A549 (cell line): ENCODE results near the gene PHYKPL. TPM values are rescaled to one million over a fixed set of nuclear protein-coding genes. Genes with fewer than 3 reads are reported as not detected.
A peak's percentile ranks its signal among the peaks of the same experiment; 100 is the strongest.

Experiments
- ATAC-seq, 2 experiments: fragments of 200-7000 bp in 1 of 2; fragments of >200 bp in 1 of 2; cut with Nextera tagmentation in 1 of 2; cut with Tn5 transposase in 1 of 2; 3 replicates each; pipeline versions ENCODE4 v1.8.0 to v1.9.1; 2018 to 2020; ENCODE audit warnings: mild to moderate bottlenecking in 1 of 2, moderate library complexity in 1 of 2
- CTCF ChIA-PET: fragments of 300-600 bp; sonication (Branson Sonifier 250); formaldehyde crosslinking; extraction: SDS; loops from one replicate; lab custom pipeline; 2021; ENCODE audit warnings: antibody characterized with exemption, inconsistent platforms; lab: Yijun Ruan, JAX
- POLR2A ChIA-PET: fragments of 350-600 bp; formaldehyde crosslinking; extraction: SDS; loops from one replicate; lab custom pipeline; 2021; ENCODE audit warnings: antibody characterized with exemption, inconsistent platforms; lab: Yijun Ruan, JAX
- DNase-seq, 2 experiments: peaks; one replicate each; pipeline versions ENCODE4 v3.0.0 to v3.0.0-alpha.2; 2011 to 2016; ENCODE audit warnings: low read depth in 1 of 2, low spot score in 1 of 2
- FAIRE-seq: peaks from 2 replicates; lab custom pipeline; 2011; peaks lifted over from hg19 to GRCh38; lab: Jason Lieb, UNC
- H3K27ac ChIP-seq, 2 experiments: fragments of >200 bp; sonication (Bioruptor Twin); formaldehyde crosslinking; 3 replicates each; pipeline ENCODE4 v1.5.1; 2016 to 2017
- H3K4me1 ChIP-seq: fragments of >200 bp; sonication (Bioruptor Twin); formaldehyde crosslinking; 3 replicates; pipeline ENCODE4 v1.6.1; 2016
- H3K4me2 ChIP-seq: fragments of >200 bp; sonication (Bioruptor Twin); formaldehyde crosslinking; 3 replicates; pipeline ENCODE4 v1.6.1; 2016
- H3K4me3 ChIP-seq: fragments of >200 bp; sonication (Bioruptor Twin); formaldehyde crosslinking; 3 replicates; pipeline ENCODE4 v1.5.1; 2016
- H3K9me3 ChIP-seq: fragments of >200 bp; sonication (Bioruptor Twin); formaldehyde crosslinking; 3 replicates; pipeline ENCODE4 v1.6.1; 2016
- CBX2 ChIP-seq: fragments of 200-600 bp; sonication (generic); IDR thresholded peaks from 2 replicates; pipeline ENCODE4 v1.6.1; 2016; ENCODE audit warnings: low read depth, mild to moderate bottlenecking, borderline replicate concordance
- CBX8 ChIP-seq: fragments of 200-600 bp; sonication (generic); IDR thresholded peaks from 2 replicates; pipeline ENCODE4 v1.6.1; 2016
- EHF ChIP-seq: fragments of 250-450 bp; sonication (Bioruptor Pico); IDR thresholded peaks from 2 replicates; pipeline ENCODE4 v1.5.0; 2020; ENCODE audit warnings: mild to moderate bottlenecking
- EHMT2 ChIP-seq: fragments of 200-600 bp; sonication (generic); IDR thresholded peaks from 2 replicates; pipeline ENCODE4 v1.6.1; 2016; ENCODE audit warnings: antibody characterized with exemption, low read depth, mild to moderate bottlenecking, moderate library complexity
- EP300 ChIP-seq, 2 experiments: fragments of >200 bp; sonication (Bioruptor Twin); formaldehyde crosslinking; IDR thresholded peaks; 2 replicates in 1 of 2; 3 replicates in 1 of 2; pipeline ENCODE4 v1.6.1; 2016 to 2017
- ESRRA ChIP-seq: fragments of 150-350 bp; IDR thresholded peaks from 2 replicates; pipeline ENCODE4 v1.6.1; 2014; ENCODE audit warnings: mild to moderate bottlenecking, low read length, borderline replicate concordance
- FOSB ChIP-seq: fragments of 250-450 bp; sonication (Bioruptor Pico); IDR thresholded peaks from 2 replicates; pipeline ENCODE4 v1.5.0; 2020; ENCODE audit warnings: mild to moderate bottlenecking, moderate library complexity
- HOXA7 ChIP-seq: fragments of 250-450 bp; sonication (Bioruptor Pico); IDR thresholded peaks from 2 replicates; pipeline ENCODE4 v1.5.0; 2020; ENCODE audit warnings: mild to moderate bottlenecking, moderate library complexity
- KDM5A ChIP-seq: fragments of 200-600 bp; sonication (generic); IDR thresholded peaks from 2 replicates; pipeline ENCODE4 v1.6.1; 2016; ENCODE audit warnings: antibody characterized with exemption, mild to moderate bottlenecking
- NFE2L2 ChIP-seq: fragments of 150-350 bp; conservative IDR thresholded peaks from 2 replicates; pipeline ENCODE4 v1.6.1; 2014; ENCODE audit warnings: low read length
- PHF8 ChIP-seq: fragments of 200-600 bp; sonication (generic); IDR thresholded peaks from 2 replicates; pipeline ENCODE4 v1.6.1; 2016; ENCODE audit warnings: low read depth, mild to moderate bottlenecking, antibody characterized with exemption, moderate library complexity, borderline replicate concordance
- POLR2AphosphoS2 ChIP-seq: conservative IDR thresholded peaks from 2 replicates; pipeline ENCODE4 v1.6.1; 2012; ENCODE audit warnings: low read length, improper control_type of control experiment, inconsistent platforms
- RARB ChIP-seq: fragments of 250-450 bp; sonication (Bioruptor Pico); IDR thresholded peaks from 2 replicates; pipeline ENCODE4 v1.8.0; 2021; ENCODE audit warnings: mild to moderate bottlenecking, moderate library complexity
- SMC3 ChIP-seq: fragments of >200 bp; sonication (Bioruptor Twin); formaldehyde crosslinking; IDR thresholded peaks from 3 replicates; pipeline ENCODE4 v1.6.1; 2018; ENCODE audit warnings: inconsistent platforms
- SREBF2 ChIP-seq: fragments of 450-650 bp; IDR thresholded peaks from 2 replicates; pipeline ENCODE4 v1.6.1; 2014; ENCODE audit warnings: mild to moderate bottlenecking, moderate library complexity
- TP53 ChIP-seq: fragments of 250-450 bp; sonication (Bioruptor Pico); IDR thresholded peaks from 2 replicates; pipeline ENCODE4 v1.5.0; 2021; ENCODE audit warnings: mild to moderate bottlenecking, moderate library complexity
- ZC3H11A ChIP-seq: fragments of 450-650 bp; IDR thresholded peaks from 2 replicates; pipeline ENCODE4 v1.6.1; 2014; ENCODE audit warnings: antibody characterized with exemption, mild to moderate bottlenecking
- WGBS: methylation state at CpG from one replicate; pipeline ENCODE4 v1.1.6; 2017; ENCODE audit errors: missing lambda C conversion rate; 5-methylcytosine and 5-hydroxymethylcytosine counted together
- polyA plus RNA-seq, 4 experiments: library from polyadenylated mRNA; depleted of rRNA in 3 of 4; stranded (reverse); fragments of >200 nt; fragmentation: RNase III in 1 of 4; extraction: RNeasy Plus Mini Kit Qiagen cat#74134 plus additional on column Dnase treatment in 1 of 4; gene quantifications; 2 replicates in 3 of 4; 3 replicates in 1 of 4; pipeline ENCODE4 v1.2.3, GENCODE V29; 2011 to 2017
- TF ChIP-seq, protein P1 (sequence below): fragments of >200 bp; sonication (Bioruptor Twin); formaldehyde crosslinking; IDR thresholded peaks from 3 replicates; pipeline ENCODE4 v1.5.1; 2016
- TF ChIP-seq, protein P2 (sequence below): fragments of 250-450 bp; sonication (Bioruptor Pico); IDR thresholded peaks from 2 replicates; pipeline ENCODE4 v1.5.0; 2021; ENCODE audit warnings: mild to moderate bottlenecking, moderate library complexity, borderline replicate concordance
- TF ChIP-seq, protein P3 (sequence below): fragments of >200 bp; sonication (Bioruptor Twin); formaldehyde crosslinking; IDR thresholded peaks from 3 replicates; pipeline ENCODE4 v1.6.1; 2016
- TF ChIP-seq, protein P4 (sequence below): fragments of 450-650 bp; IDR thresholded peaks from 2 replicates; pipeline ENCODE4 v1.6.1; 2014; ENCODE audit warnings: antibody characterized with exemption
- TF ChIP-seq, protein P5 (sequence below): fragments of 150-350 bp; IDR thresholded peaks from 2 replicates; pipeline ENCODE4 v1.6.1; 2014; ENCODE audit warnings: low read depth, mild to moderate bottlenecking, low read length
- TF ChIP-seq, protein P6 (sequence below): IDR thresholded peaks from 2 replicates; pipeline ENCODE4 v1.6.1; 2012; ENCODE audit warnings: low read depth, borderline replicate concordance

PHYKPL gene
- polyA plus RNA-seq, 2 of the 4 experiments (the other 2 are of a cell fraction): 13.0 to 21.9 TPM

DNA sequence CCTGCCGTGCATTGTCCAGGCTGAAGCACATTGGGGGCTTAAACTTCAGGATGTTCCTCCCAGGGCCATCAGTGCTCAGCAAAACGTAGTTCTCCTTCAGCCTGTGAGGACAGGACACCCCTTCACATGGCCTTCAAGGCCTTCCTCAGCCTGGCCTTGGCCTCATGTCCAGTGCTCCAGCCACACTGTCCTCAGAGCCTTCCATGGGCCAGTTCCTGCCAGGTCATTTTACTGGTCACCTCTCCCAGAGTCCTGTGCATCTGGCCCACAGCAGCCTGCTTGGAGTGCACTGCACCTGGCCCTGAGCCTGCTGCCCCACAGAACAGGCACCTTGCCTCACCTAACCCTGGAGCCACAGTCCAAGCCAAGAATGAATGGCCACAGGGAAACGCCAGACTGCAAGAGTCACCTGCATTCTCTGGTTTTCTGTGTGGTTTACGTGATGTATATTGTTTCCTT is 19.6 kb downstream of the PHYKPL start:
- no peak overlapping the region for H3K4me3 ChIP-seq
- H3K27ac ChIP-seq: no peak overlapping the region
- FAIRE-seq (no peak), DNase-seq (no peak), ATAC-seq (peak in 1 of 2 experiments; percentile 6; a peak in 3 of 6 replicates)
- H3K9me3 ChIP-seq: no peaks in the 10 kb centered on the region
- H3K4me2 ChIP-seq: no peak overlapping the region
- no peak for TF ChIP-seq ZC3H11A
- no peak for TF ChIP-seq SREBF2
- TF ChIP-seq FOSB (CRISPR knock-in tag): no peak
- TF ChIP-seq TP53 (CRISPR knock-in tag): 0 out of 2 replicates have a peak, but pooled peaks have one; percentile 9
- TF ChIP-seq CBX2: no peak
- no peak for TF ChIP-seq CBX8
- no peak for TF ChIP-seq RARB (CRISPR knock-in tag)
- TF ChIP-seq EP300 (IDR thresholded peaks at IDR 0.05): no peak
- TF ChIP-seq EHF: no peak
- TF ChIP-seq NFE2L2: no peak
- no peak for TF ChIP-seq KDM5A
- TF ChIP-seq, protein P1, sequence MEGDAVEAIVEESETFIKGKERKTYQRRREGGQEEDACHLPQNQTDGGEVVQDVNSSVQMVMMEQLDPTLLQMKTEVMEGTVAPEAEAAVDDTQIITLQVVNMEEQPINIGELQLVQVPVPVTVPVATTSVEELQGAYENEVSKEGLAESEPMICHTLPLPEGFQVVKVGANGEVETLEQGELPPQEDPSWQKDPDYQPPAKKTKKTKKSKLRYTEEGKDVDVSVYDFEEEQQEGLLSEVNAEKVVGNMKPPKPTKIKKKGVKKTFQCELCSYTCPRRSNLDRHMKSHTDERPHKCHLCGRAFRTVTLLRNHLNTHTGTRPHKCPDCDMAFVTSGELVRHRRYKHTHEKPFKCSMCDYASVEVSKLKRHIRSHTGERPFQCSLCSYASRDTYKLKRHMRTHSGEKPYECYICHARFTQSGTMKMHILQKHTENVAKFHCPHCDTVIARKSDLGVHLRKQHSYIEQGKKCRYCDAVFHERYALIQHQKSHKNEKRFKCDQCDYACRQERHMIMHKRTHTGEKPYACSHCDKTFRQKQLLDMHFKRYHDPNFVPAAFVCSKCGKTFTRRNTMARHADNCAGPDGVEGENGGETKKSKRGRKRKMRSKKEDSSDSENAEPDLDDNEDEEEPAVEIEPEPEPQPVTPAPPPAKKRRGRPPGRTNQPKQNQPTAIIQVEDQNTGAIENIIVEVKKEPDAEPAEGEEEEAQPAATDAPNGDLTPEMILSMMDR: no peak
- TF ChIP-seq, protein P2, sequence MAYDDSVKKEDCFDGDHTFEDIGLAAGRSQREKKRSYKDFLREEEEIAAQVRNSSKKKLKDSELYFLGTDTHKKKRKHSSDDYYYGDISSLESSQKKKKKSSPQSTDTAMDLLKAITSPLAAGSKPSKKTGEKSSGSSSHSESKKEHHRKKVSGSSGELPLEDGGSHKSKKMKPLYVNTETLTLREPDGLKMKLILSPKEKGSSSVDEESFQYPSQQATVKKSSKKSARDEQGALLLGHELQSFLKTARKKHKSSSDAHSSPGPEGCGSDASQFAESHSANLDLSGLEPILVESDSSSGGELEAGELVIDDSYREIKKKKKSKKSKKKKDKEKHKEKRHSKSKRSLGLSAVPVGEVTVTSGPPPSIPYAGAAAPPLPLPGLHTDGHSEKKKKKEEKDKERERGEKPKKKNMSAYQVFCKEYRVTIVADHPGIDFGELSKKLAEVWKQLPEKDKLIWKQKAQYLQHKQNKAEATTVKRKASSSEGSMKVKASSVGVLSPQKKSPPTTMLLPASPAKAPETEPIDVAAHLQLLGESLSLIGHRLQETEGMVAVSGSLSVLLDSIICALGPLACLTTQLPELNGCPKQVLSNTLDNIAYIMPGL (CRISPR knock-in tag): no peak
- TF ChIP-seq, protein P3, sequence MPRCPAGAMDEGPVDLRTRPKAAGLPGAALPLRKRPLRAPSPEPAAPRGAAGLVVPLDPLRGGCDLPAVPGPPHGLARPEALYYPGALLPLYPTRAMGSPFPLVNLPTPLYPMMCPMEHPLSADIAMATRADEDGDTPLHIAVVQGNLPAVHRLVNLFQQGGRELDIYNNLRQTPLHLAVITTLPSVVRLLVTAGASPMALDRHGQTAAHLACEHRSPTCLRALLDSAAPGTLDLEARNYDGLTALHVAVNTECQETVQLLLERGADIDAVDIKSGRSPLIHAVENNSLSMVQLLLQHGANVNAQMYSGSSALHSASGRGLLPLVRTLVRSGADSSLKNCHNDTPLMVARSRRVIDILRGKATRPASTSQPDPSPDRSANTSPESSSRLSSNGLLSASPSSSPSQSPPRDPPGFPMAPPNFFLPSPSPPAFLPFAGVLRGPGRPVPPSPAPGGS: no peak
- TF ChIP-seq POLR2AphosphoS2: peak; percentile 57; the same call in 1 of the 2 replicates
- no peak for TF ChIP-seq PHF8
- ChIA-PET CTCF (interaction anchor here (1.3 kb wide), 1 partner anchor 22 kb away, joined by 6 read pairs; no protein-coding TSS in a partner anchor), POLR2A (interaction anchor here (1.4 to 2.3 kb wide), 2 partner anchors 9 to 19 kb away, joined by 4 to 18 read pairs; partner anchors contain the start of genes HNRNPAB and PHYKPL)
- 92% methylated on average over 4 of the region's 4 CpGs for WGBS
- peaks cover 8% of the 10 kb centered on the region; the same call in 1 of the 3 replicates for H3K4me1 ChIP-seq

DNA sequence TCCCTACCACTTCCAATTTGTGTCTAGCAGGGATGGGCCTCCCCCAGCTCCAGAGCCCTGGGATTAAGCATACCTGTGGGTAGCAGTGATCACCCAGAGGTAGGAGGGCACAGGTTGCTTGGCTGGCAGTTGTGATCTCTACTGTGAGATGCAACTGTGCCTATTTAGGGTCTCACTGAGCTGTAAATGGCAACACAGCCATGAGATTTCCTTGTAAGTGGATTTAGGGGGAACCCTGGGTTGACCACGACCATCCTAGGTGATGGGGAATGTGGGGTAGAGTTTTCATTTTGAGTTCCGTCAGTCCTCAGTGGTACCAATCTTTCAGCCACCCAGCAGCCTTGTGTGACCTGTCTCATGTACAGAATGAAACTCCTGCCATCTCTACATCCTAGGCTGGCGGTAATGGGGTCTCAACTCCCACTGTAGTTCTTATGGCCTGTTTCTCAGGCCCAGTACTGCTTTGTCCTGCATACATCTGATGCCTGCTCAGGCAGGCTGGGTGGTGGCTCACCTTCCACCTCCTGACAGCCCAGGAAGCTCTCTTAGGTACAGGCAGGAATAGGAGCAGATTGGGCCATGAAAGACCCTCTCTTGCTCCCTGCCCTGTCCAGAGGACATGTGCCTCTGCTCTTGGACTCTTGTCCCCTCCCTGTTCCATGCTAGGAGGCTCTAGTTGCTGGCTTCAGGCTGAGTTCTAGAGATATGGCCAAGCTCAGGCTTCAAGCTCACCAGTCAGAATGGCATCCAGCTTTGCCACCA is 20.2 kb downstream of the PHYKPL start:
- TF ChIP-seq HOXA7 (CRISPR knock-in tag) (0 out of 2 replicates have a peak, but pooled peaks have one; percentile 71), SMC3 (no peak), PHF8 (no peak), EHMT2 (no peak), POLR2AphosphoS2 (peak; percentile 85; the same call in 1 of the 2 replicates), ESRRA (no peak)
- TF ChIP-seq, protein P4, sequence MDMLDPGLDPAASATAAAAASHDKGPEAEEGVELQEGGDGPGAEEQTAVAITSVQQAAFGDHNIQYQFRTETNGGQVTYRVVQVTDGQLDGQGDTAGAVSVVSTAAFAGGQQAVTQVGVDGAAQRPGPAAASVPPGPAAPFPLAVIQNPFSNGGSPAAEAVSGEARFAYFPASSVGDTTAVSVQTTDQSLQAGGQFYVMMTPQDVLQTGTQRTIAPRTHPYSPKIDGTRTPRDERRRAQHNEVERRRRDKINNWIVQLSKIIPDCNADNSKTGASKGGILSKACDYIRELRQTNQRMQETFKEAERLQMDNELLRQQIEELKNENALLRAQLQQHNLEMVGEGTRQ: no peak
- TF ChIP-seq, protein P5, sequence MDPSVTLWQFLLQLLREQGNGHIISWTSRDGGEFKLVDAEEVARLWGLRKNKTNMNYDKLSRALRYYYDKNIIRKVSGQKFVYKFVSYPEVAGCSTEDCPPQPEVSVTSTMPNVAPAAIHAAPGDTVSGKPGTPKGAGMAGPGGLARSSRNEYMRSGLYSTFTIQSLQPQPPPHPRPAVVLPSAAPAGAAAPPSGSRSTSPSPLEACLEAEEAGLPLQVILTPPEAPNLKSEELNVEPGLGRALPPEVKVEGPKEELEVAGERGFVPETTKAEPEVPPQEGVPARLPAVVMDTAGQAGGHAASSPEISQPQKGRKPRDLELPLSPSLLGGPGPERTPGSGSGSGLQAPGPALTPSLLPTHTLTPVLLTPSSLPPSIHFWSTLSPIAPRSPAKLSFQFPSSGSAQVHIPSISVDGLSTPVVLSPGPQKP: no peak
- TF ChIP-seq, protein P6, sequence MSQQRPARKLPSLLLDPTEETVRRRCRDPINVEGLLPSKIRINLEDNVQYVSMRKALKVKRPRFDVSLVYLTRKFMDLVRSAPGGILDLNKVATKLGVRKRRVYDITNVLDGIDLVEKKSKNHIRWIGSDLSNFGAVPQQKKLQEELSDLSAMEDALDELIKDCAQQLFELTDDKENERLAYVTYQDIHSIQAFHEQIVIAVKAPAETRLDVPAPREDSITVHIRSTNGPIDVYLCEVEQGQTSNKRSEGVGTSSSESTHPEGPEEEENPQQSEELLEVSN: no peak
- no peak for FAIRE-seq
- CTCF ChIA-PET: no interaction called here
- Histone ChIP-seq H3K4me2 (no peak overlapping the region), H3K27ac (no peak overlapping the region), H3K9me3 (no peaks in the 10 kb centered on the region), H3K4me1 (peaks cover 14% of the 10 kb centered on the region; the same call in 2 of the 3 replicates), H3K4me3 (no peak overlapping the region)
- POLR2A ChIA-PET: interaction anchor here (1.4 to 2.3 kb wide), 2 partner anchors 8 to 20 kb away, joined by 4 to 18 read pairs; partner anchors contain the start of genes HNRNPAB and PHYKPL
- peak in 1 of 2 experiments; percentile 2; a peak in 3 of 6 replicates for ATAC-seq
- WGBS: 97% methylated on average over 3 of the region's 3 CpGs
- no peak for DNase-seq
